Neural progenitor cell (in vitro differentiated cells): ENCODE results near the gene LPP. TPM values are rescaled to one million over a fixed set of nuclear protein-coding genes. Genes with fewer than 3 reads are reported as not detected.

Source experiments
- DNase-seq: peaks from one replicate; pipeline ENCODE4 v3.0.0-alpha.2; 2016; ENCODE audit warnings: low spot score
- H2AFZ ChIP-seq: fragments of 200-600 bp; sonication (generic); replicated peaks from 2 replicates; pipeline ENCODE4 v1.6.1; 2016; ENCODE audit warnings: antibody characterized with exemption
- H3F3A ChIP-seq: fragments of 200-600 bp; sonication (generic); 2 replicates; pipeline ENCODE4 v1.6.1; 2016; ENCODE audit warnings: antibody characterized with exemption, low read depth
- H3K27ac ChIP-seq: fragments of 200-600 bp; sonication (generic); 2 replicates; pipeline ENCODE4 v1.5.1; 2016; ENCODE audit warnings: mild to moderate bottlenecking
- H3K27me3 ChIP-seq: fragments of 200-600 bp; sonication (generic); 2 replicates; pipeline ENCODE4 v1.6.1; 2016; ENCODE audit warnings: mild to moderate bottlenecking, moderate library complexity
- H3K36me3 ChIP-seq: fragments of 200-600 bp; sonication (generic); 2 replicates; pipeline ENCODE4 v1.5.1; 2016
- H3K4me1 ChIP-seq: fragments of 200-600 bp; sonication (generic); 2 replicates; pipeline ENCODE4 v1.6.1; 2016; ENCODE audit warnings: mixed run types
- H3K4me2 ChIP-seq: fragments of 200-600 bp; sonication (generic); 2 replicates; pipeline ENCODE4 v1.6.1; 2016
- H3K4me3 ChIP-seq: fragments of 200-600 bp; sonication (generic); 2 replicates; pipeline ENCODE4 v1.5.1; 2016
- H3K79me2 ChIP-seq: fragments of 200-600 bp; sonication (generic); 2 replicates; pipeline ENCODE4 v1.6.1; 2016; ENCODE audit warnings: low read depth
- H3K9ac ChIP-seq: fragments of 200-600 bp; sonication (generic); 2 replicates; pipeline ENCODE4 v1.6.1; 2016
- H3K9me3 ChIP-seq: fragments of 200-600 bp; sonication (generic); 2 replicates; pipeline ENCODE4 v1.5.1; 2016; ENCODE audit warnings: low read depth
- H4K20me1 ChIP-seq: fragments of 200-600 bp; sonication (generic); 2 replicates; pipeline ENCODE4 v1.6.1; 2016; ENCODE audit warnings: low read depth
- H3K27ac Mint-ChIP-seq: 3 replicates; pipeline ENCODE4 v1.8.0; 2021; ENCODE audit warnings: mixed read lengths
- H3K27me3 Mint-ChIP-seq: 2 replicates; pipeline ENCODE4 v1.8.0; 2022; ENCODE audit warnings: low read depth, mild to moderate bottlenecking, inconsistent platforms, moderate library complexity, mixed read lengths; ENCODE audit not compliant: insufficient read depth
- H3K36me3 Mint-ChIP-seq: 3 replicates; pipeline ENCODE4 v1.8.0; 2021; ENCODE audit warnings: mixed read lengths
- H3K4me1 Mint-ChIP-seq: 3 replicates; pipeline ENCODE4 v1.8.0; 2021; ENCODE audit warnings: mixed read lengths
- H3K4me3 Mint-ChIP-seq: 3 replicates; pipeline ENCODE4 v1.8.0; 2021; ENCODE audit warnings: mild to moderate bottlenecking, moderate library complexity, mixed read lengths
- H3K9me3 Mint-ChIP-seq: 3 replicates; pipeline ENCODE4 v1.8.0; 2020; ENCODE audit warnings: mixed read lengths
- CTCF ChIP-seq: fragments of 200-600 bp; sonication (generic); IDR thresholded peaks from 2 replicates; pipeline ENCODE4 v1.5.1; 2017; ENCODE audit warnings: antibody characterized with exemption, mild to moderate bottlenecking
- EZH2 ChIP-seq: fragments of 200-600 bp; sonication (generic); IDR thresholded peaks from 2 replicates; pipeline ENCODE4 v1.6.1; 2017; ENCODE audit warnings: antibody characterized with exemption, mild to moderate bottlenecking, moderate library complexity
- EZH2phosphoT487 ChIP-seq: fragments of 200-600 bp; sonication (generic); IDR thresholded peaks from 2 replicates; pipeline ENCODE4 v1.6.1; 2017; ENCODE audit warnings: antibody characterized with exemption
- total RNA-seq: library from RNA; depleted of rRNA; stranded (reverse); fragments of >200 nt; gene quantifications from 2 replicates; pipeline ENCODE4 v1.2.3, GENCODE V29; 2015; ENCODE audit warnings: low replicate concordance

The LPP gene
- total RNA-seq, 1 donor from 2014 or later, result 18.9 TPM

- Histone ChIP-seq H2AFZ (no peak overlapping the region), H3K27me3 (no peaks in the 10 kb centered on the region), H3K9ac (no peak overlapping the region), H3K4me2 (no peak overlapping the region), H4K20me1 (no peaks in the 10 kb centered on the region), H3K79me2 (no peaks in the 10 kb centered on the region), H3F3A (no peaks in the 10 kb centered on the region), H3K4me3 (no peak overlapping the region), H3K9me3 (no peaks in the 10 kb centered on the region), H3K27ac (no peak overlapping the region), H3K36me3 (no peaks in the 10 kb centered on the region), H3K4me1 (peaks cover 3% of the 10 kb centered on the region)
- Mint-ChIP-seq H3K27me3 (no peaks in the 10 kb centered on the region), H3K4me1 (no peaks in the 10 kb centered on the region), H3K9me3 (no peaks in the 10 kb centered on the region), H3K36me3 (peaks cover 7% of the 10 kb centered on the region), H3K4me3 (no peak overlapping the region), H3K27ac (no peak overlapping the region)
- no peak for DNase-seq
- TF ChIP-seq EZH2 (no peak), EZH2phosphoT487 (no peak), CTCF (no peak)
These were observed 377.3 kb downstream of the LPP start for GRCh38 chr3:188531210-188531609.

GRCh38 chr3:188533172-188533571, 379.2 kb downstream of the LPP start:
- Mint-ChIP-seq H3K27ac (no peak overlapping the region), H3K9me3 (no peaks in the 10 kb centered on the region), H3K4me3 (no peak overlapping the region), H3K27me3 (no peaks in the 10 kb centered on the region), H3K4me1 (no peaks in the 10 kb centered on the region), H3K36me3 (no peaks in the 10 kb centered on the region)
- Histone ChIP-seq H3K27ac (no peak overlapping the region), H3K36me3 (no peaks in the 10 kb centered on the region), H4K20me1 (no peaks in the 10 kb centered on the region), H3K79me2 (no peaks in the 10 kb centered on the region), H3K9ac (no peak overlapping the region), H3F3A (no peaks in the 10 kb centered on the region), H3K4me2 (no peak overlapping the region), H3K27me3 (no peaks in the 10 kb centered on the region), H3K4me1 (peaks cover 3% of the 10 kb centered on the region), H3K4me3 (no peak overlapping the region), H2AFZ (no peak overlapping the region), H3K9me3 (no peaks in the 10 kb centered on the region)
- TF ChIP-seq CTCF (no peak), EZH2phosphoT487 (no peak), EZH2 (no peak)
- DNase-seq, result no peak

DNA sequence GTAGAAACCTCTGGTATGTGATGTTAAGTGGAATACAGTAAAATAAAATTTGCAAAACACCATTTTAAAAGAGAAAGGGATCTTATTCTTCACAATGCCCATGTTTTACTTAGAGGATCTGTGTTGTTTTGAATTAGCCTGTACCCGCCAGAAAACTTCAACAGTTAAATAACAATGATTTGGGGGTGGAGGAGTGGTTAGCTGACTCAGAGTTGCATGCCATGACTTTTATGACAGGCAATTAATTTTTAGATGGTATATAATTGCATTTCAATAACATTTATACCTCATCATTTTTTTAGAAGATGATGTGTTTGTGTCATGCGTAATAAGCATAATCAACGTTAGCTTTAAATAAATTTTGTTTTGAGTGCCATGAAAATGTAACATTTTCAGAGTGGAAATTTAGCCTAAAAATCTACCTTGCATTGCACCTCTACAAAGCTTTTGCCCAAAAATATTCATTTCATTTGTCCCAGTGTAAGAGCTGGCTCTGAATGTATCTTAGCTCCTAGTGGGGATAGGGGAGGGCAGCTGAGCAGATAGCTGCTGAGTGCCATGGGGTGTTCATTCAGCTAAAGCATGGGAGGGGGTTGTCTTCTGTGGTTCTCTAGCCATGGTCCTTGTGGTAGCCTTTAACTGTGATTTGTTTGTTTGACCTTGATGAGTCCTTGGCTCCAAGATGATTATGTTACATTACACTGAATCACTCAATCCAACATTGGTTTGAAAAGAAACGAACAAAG, 379.8 kb downstream of the LPP start:
- no peaks in the 10 kb centered on the region for H3K27me3 Mint-ChIP-seq
- Histone ChIP-seq H3K36me3 (no peaks in the 10 kb centered on the region), H3K27me3 (no peaks in the 10 kb centered on the region), H3K4me1 (peaks cover 3% of the 10 kb centered on the region), H3F3A (no peaks in the 10 kb centered on the region), H2AFZ (no peak overlapping the region), H3K9me3 (no peaks in the 10 kb centered on the region), H3K4me2 (no peak overlapping the region), H4K20me1 (no peaks in the 10 kb centered on the region), H3K27ac (no peak overlapping the region), H3K4me3 (no peak overlapping the region), H3K9ac (no peak overlapping the region), H3K79me2 (no peaks in the 10 kb centered on the region)
- H3K36me3 Mint-ChIP-seq, result no peaks in the 10 kb centered on the region
- no peaks in the 10 kb centered on the region for H3K9me3 Mint-ChIP-seq
- H3K4me3 Mint-ChIP-seq, result no peak overlapping the region
- H3K4me1 Mint-ChIP-seq, result no peaks in the 10 kb centered on the region
- no peak for TF ChIP-seq CTCF
- TF ChIP-seq EZH2phosphoT487, result no peak
- TF ChIP-seq EZH2, result no peak
- DNase-seq, result no peak
- no peak overlapping the region for H3K27ac Mint-ChIP-seq
